NB4 (cell line): ENCODE results near the gene WNT5A.

Experiments
- CTCF ChIP-seq: IDR thresholded peaks from one replicate; pipeline ENCODE4 v1.5.1; 2012; ENCODE audit warnings: low read depth, low read length
- MYC ChIP-seq: IDR thresholded peaks from 2 replicates; pipeline ENCODE4 v1.6.1; 2011; ENCODE audit warnings: low read depth, low read length
- POLR2A ChIP-seq: IDR thresholded peaks from 2 replicates; pipeline ENCODE4 v1.6.1; 2011; ENCODE audit warnings: mild to moderate bottlenecking; ENCODE audit not compliant: insufficient read length; ENCODE audit errors: extremely low read depth

GRCh38 chr3:55467099-55467498, 20.0 kb downstream of the WNT5A start:
- TF ChIP-seq CTCF: no peak
- no peak for TF ChIP-seq MYC
- no peak for TF ChIP-seq POLR2A
